DMS79 treated with DMSO at 0.1 percent for 48 hours (cell line): ENCODE results near the gene MMD.

Experiments used
- DNase-seq: peaks from one replicate; lab custom pipeline; 2025; lab: John Stamatoyannopoulos, UW

The MMD gene

GRCh38 chr17:55351226-55351625 is 70.4 kb downstream of the MMD start:
- no peak for DNase-seq

GRCh38 chr17:55350825-55351205 is 70.8 kb downstream of the MMD start:
- DNase-seq = peak; percentile 17

DNA sequence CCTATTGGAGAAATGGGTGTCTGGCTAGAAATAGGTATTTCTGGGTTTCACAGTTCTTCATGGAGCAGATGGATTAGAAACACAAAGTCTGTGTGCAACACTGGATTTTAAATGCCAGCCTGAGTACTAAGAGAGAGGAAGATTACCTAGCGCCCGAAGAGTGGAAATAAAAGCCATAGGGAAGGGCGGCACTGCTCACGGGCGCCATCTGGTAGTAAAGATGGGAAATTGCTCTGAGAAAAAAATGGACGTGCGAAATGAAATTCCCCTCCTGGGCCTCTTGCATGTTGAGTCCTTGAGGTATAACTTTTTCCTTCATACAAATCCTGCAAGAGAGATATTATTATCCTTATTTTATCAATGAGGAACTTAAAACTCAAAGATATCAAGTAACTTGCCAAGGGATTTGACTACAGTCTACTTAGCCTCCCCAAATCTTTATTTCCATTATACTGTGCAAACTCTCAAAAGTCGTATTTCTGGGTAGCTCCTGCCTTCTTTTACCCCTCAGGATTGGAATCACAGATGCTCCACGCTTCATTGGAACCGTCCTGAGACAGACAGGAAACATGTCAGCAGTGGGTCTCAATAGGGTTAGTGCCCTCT is 72.8 kb downstream of the MMD start:
- peak; percentile 24 for DNase-seq

GRCh38 chr17:55347341-55347740 is 74.3 kb downstream of the MMD start:
- no peak for DNase-seq

GRCh38 chr17:55346658-55347057 is 75.0 kb downstream of the MMD start:
- no peak for DNase-seq

DNA sequence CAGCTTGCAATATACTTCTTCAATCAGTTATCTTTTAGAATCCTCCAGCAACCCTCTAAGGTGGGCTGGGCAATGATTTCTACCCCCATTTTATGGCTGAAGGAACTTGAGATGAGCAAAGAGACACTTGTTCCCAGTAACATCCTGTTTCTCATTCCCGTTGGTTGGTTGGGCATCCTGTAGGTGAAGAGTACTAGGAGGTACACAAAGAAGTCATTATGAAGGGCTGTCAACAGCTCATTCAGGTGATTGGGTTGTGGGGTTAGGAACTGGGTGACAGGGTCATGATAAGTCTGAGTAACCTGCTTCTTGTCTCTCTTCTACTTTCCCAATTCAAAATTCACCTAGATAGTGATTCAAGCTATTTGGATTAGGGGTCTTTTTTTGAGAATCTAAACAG is 76.5 kb downstream of the MMD start:
- no peak for DNase-seq

DNA sequence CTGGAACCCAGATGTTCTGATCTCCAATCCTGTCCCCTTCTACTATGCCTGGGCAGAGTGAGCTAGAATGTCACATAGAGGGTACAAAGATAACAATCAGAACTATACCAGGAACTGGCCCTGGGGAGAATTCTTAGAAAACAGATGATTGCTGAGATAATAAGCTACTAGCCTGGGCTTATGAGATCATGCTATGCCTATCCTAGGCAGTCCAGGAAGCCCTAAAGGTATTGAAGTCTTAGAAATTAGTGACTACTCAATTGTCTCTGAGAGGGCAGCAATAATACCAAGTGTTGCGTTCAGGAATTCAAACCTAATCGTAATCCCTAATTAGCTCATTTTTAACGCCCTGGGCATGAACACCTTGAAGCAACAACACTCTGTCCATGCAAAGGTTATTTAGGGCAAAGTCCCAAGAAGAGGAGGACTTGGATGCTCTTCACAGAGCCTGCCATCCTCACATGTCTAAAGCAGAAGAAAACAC is 77.1 kb downstream of the MMD start:
- no peak for DNase-seq

DNA sequence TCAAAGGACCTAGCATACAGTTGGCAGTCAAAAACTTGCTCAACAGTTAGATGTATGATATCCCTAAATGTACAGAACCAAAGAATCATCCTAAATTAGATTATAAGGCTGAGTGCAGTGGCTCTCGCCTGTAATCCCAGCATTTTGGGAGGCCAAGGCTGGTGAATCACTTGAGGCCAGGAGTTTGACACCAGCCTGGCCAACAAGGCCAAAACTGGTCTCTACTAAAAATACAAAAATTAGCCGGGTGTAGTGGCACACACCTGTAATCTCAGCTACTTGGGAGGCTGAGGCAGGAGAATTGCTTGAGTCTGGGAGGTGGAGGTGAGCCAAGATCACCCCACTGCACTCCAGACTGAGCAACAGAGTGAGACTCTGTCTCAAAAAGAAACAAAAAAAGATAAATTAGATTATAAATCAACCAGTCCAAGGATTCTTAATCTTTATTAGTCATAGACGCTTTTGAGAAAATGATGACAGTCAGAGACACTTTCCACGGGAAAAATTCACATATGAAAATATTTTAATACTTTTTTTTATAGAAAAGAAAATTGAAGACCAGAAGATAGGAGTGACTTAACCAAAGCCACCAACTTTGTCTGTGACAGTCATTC is 77.6 kb downstream of the MMD start:
- no peak for DNase-seq

- no peak for DNase-seq
These were observed 78.6 kb downstream of the MMD start for GRCh38 chr17:55342800-55343585.
